ENCODE data around the gene USP32. TPM values are rescaled to one million over a fixed set of nuclear protein-coding genes. Genes with fewer than 3 reads are reported as not detected.

Gene USP32
- total RNA-seq, 1 donor from 2014 or later = 39.1 TPM

- DNase-seq (ENCODE audit: extremely low spot score, unreplicated experiment) = no peak
- no peaks in the 10 kb centered on the region for H3K27me3 Mint-ChIP-seq
- H3K4me3 Mint-ChIP-seq = no peak overlapping the region
- peaks cover 6% of the 10 kb centered on the region for H3K36me3 Mint-ChIP-seq
- H3K4me1 Mint-ChIP-seq (ENCODE audit: unreplicated experiment) = no peaks in the 10 kb centered on the region
- H3K9me3 Mint-ChIP-seq = no peaks in the 10 kb centered on the region
- no peak overlapping the region for H3K27ac Mint-ChIP-seq
- TF ChIP-seq CTCF (conservative IDR thresholded peaks at IDR 0.05) = no peak
These were observed 22.2 kb downstream of the USP32 start for GRCh38 chr17:60369727-60370126.

- Mint-ChIP-seq H3K27me3 (no peaks in the 10 kb centered on the region), H3K27ac (no peak overlapping the region), H3K36me3 (peaks cover 5% of the 10 kb centered on the region), H3K4me1 (ENCODE audit: unreplicated experiment) (peaks cover 4% of the 10 kb centered on the region), H3K4me3 (no peak overlapping the region), H3K9me3 (no peaks in the 10 kb centered on the region)
- TF ChIP-seq CTCF (conservative IDR thresholded peaks at IDR 0.05) = no peak
- DNase-seq (ENCODE audit: extremely low spot score, unreplicated experiment) = no peak
These were observed 28.1 kb downstream of the USP32 start for GRCh38 chr17:60363700-60364405.

- H3K9me3 Mint-ChIP-seq = no peaks in the 10 kb centered on the region
- no peaks in the 10 kb centered on the region for H3K36me3 Mint-ChIP-seq
- H3K4me1 Mint-ChIP-seq (ENCODE audit: unreplicated experiment) = peaks cover 5% of the 10 kb centered on the region
- DNase-seq (ENCODE audit: extremely low spot score, unreplicated experiment) = no peak
- H3K27ac Mint-ChIP-seq = no peak overlapping the region
- no peak for TF ChIP-seq CTCF (conservative IDR thresholded peaks at IDR 0.05)
- no peak overlapping the region for H3K4me3 Mint-ChIP-seq
- H3K27me3 Mint-ChIP-seq = no peaks in the 10 kb centered on the region
These were observed 29.6 kb downstream of the USP32 start for GRCh38 chr17:60362329-60362728.

GRCh38 chr17:60361889-60362288, 30.0 kb downstream of the USP32 start:
- Mint-ChIP-seq H3K27ac (no peak overlapping the region), H3K36me3 (no peaks in the 10 kb centered on the region), H3K27me3 (no peaks in the 10 kb centered on the region), H3K4me3 (no peak overlapping the region), H3K4me1 (ENCODE audit: unreplicated experiment) (peaks cover 5% of the 10 kb centered on the region), H3K9me3 (no peaks in the 10 kb centered on the region)
- DNase-seq (ENCODE audit: extremely low spot score, unreplicated experiment) = no peak
- TF ChIP-seq CTCF (conservative IDR thresholded peaks at IDR 0.05) = no peak

- no peak overlapping the region for H3K4me3 Mint-ChIP-seq
- TF ChIP-seq CTCF (conservative IDR thresholded peaks at IDR 0.05) = no peak
- no peak for DNase-seq (ENCODE audit: extremely low spot score, unreplicated experiment)
- H3K36me3 Mint-ChIP-seq = no peaks in the 10 kb centered on the region
- H3K27ac Mint-ChIP-seq = no peak overlapping the region
- H3K4me1 Mint-ChIP-seq (ENCODE audit: unreplicated experiment) = peaks cover 15% of the 10 kb centered on the region
- no peaks in the 10 kb centered on the region for H3K9me3 Mint-ChIP-seq
- H3K27me3 Mint-ChIP-seq = no peaks in the 10 kb centered on the region
These were observed 32.5 kb downstream of the USP32 start for GRCh38 chr17:60359415-60359814.
